Motor neuron (in vitro differentiated cells): ENCODE measurements around the gene KCNJ16. TPM values are rescaled to one million over a fixed set of nuclear protein-coding genes. Genes with fewer than 3 reads are reported as not detected.

ENCODE experiments used
- ATAC-seq, 8 experiments: fragments of 200-7000 bp; cut with Tn5 transposase; replicated peaks in 6 of 8; 2 replicates each; pipeline ENCODE4 v1.8.0; 2021; ENCODE audit warnings: mild to moderate bottlenecking in 8 of 8, moderate library complexity in 8 of 8
- H3K27ac ChIP-seq, 2 donors: fragments of 250-450 bp; sonication (Bioruptor Pico); 2 replicates each; pipeline ENCODE4 v1.9.0; 2021; ENCODE audit warnings: antibody characterized with exemption in 2 of 2, mild to moderate bottlenecking in 2 of 2, moderate library complexity in 1 of 2
- H3K4me1 ChIP-seq, 2 donors: fragments of 250-450 bp; sonication (Bioruptor Pico); replicated peaks in 1 of 2; 2 replicates each; pipeline ENCODE4 v1.6.1; 2021; ENCODE audit warnings: antibody characterized with exemption in 2 of 2, mild to moderate bottlenecking in 2 of 2, moderate library complexity in 1 of 2
- H3K4me3 ChIP-seq, 5 donors: fragments of 250-450 bp; sonication (Bioruptor Pico); 2 replicates each; pipeline ENCODE4 v1.9.0; 2021; ENCODE audit warnings: antibody characterized with exemption in 5 of 5, mild to moderate bottlenecking in 5 of 5, moderate library complexity in 4 of 5
- WGBS, 10 experiments: fragments of 450-650 bp; shearing (Covaris generic); methylation state at CpG; one replicate each; pipeline ENCODE4 v1.0.0; 2022; 5-methylcytosine and 5-hydroxymethylcytosine counted together
- in situ Hi-C, 9 experiments: fragments of 400-800 bp; cut with MboI; loops; one replicate each; pipeline ENCODE4 v1.15.0; 2021; ENCODE audit warnings: low sequenced_read_pairs in 9 of 9, low pct_unique_long_range_greater_than_20kb in 2 of 9; ENCODE audit not compliant: unreplicated experiment in 9 of 9
- total RNA-seq, 8 experiments: library from RNA; unstranded; fragments of 300-600 nt; gene quantifications; 2 replicates each; pipeline versions ENCODE4 v1.2.3 to v1.2.4, GENCODE V29; 2022

The KCNJ16 gene
- total RNA-seq, 8 experiments from 2014 or later: 0.10 to 6.4 (median 0.21) TPM; not detected in 1

GRCh38 chr17:70153210-70153609 lies 78.2 kb downstream of the KCNJ16 start:
- in situ Hi-C loops: loop anchor here in 4 of 9 experiments (25.0 kb wide), 5 partner anchors 409 to 791 kb away; no protein-coding TSS in a partner anchor
- Histone ChIP-seq H3K4me1 (no peaks in the 10 kb centered on the region), H3K27ac (no peak overlapping the region), H3K4me3 (no peak overlapping the region)
- WGBS, 10 experiments: 84 to 100% (median 96%) methylated on average over 2 to 3 of the region's 3 CpGs
- ATAC-seq: no peak

DNA sequence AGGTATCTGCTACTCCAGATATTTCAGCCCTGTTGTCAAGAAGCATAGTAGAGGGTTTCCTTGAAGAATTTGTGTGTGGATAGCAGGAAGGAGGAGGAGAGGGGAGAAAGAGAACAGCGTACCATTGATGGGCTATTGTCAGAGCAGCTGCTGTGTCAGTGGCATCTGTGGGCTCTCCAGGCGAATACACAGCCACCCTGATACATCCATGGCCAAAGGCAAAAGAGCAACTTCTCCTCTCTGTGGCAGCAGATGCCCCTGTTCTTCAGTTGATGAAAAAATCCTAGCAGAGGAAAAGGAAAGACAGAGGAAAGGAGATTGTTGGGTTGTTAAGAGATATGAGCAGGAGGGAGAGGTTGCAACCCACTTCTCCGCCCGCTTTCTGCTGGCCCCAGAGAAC lies 82.1 kb downstream of the KCNJ16 start:
- H3K4me1 ChIP-seq: peaks cover 0 to 11% of the 10 kb centered on the region in 2 donors
- no peak for ATAC-seq
- in situ Hi-C loops: loop anchor here in 4 of 9 experiments (25.0 kb wide), 5 partner anchors 405 to 795 kb away; no protein-coding TSS in a partner anchor
- no peak overlapping the region for H3K4me3 ChIP-seq
- WGBS, 10 experiments: 60 to 100% (median 100%) methylated on average over 1 to 4 of the region's 4 CpGs; no CpG with 5 or more reads in 3 of the 10 experiments
- H3K27ac ChIP-seq: no peak overlapping the region

DNA sequence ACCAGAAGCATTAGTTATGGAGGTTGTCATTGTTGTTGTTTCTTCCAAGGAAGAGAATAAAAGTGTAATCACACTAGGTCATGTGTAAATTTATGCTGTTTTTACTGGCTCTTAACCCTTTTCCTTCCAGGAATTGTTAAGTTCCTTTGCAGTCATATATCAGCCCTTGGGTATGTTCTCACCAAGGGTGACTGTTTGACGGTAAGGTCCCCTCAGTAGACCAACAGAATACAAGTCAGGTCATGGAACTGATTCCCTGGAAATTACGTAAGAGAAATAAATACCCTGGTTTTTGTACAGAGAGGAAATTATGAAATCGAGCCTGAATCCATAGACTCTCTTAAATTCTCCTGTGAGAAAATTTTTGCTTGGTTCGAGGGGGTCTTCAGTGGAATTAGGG lies 83.2 kb downstream of the KCNJ16 start:
- no peak for ATAC-seq
- no peak overlapping the region for H3K4me3 ChIP-seq
- no peak overlapping the region for H3K27ac ChIP-seq
- 26 to 100% (median 83%) methylated on average over 1 to 4 of the region's 4 CpGs for WGBS, 10 experiments
- in situ Hi-C loops: loop anchor here in 4 of 9 experiments (25.0 kb wide), 5 partner anchors 404 to 796 kb away; no protein-coding TSS in a partner anchor
- H3K4me1 ChIP-seq: peaks cover 0 to 11% of the 10 kb centered on the region in 2 donors

DNA sequence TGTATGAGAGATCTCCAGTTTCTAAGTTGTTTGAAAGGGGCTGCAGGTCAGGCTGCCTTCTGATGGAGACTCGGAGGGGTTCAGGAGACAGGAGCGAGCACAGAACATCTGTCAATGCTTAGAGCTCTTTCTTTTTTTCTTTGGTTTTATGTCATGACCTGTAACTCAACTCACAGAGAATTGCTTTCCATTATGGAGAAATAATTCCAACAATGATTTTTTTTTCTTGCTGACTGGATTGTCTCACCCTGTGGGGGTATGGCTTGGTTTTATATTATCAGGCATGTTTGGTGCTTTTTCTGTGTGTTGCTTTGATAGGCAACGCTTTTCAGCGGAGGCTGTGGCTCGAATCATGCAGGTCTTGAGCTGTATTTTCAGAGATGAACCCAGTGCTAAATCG lies 83.6 kb downstream of the KCNJ16 start:
- Histone ChIP-seq H3K27ac (no peak overlapping the region), H3K4me1 (peaks cover 0 to 11% of the 10 kb centered on the region in 2 donors), H3K4me3 (no peak overlapping the region)
- in situ Hi-C loops: loop anchor here in 4 of 9 experiments (25.0 kb wide), 5 partner anchors 404 to 796 kb away; no protein-coding TSS in a partner anchor
- ATAC-seq: peak in 3 of 8 experiments; percentile 33 to 47 (median 42)
- whole genome bisulfite sequencing, 10 experiments: 8 to 100% (median 66%) methylated on average over 1 to 6 of the region's 6 CpGs

DNA sequence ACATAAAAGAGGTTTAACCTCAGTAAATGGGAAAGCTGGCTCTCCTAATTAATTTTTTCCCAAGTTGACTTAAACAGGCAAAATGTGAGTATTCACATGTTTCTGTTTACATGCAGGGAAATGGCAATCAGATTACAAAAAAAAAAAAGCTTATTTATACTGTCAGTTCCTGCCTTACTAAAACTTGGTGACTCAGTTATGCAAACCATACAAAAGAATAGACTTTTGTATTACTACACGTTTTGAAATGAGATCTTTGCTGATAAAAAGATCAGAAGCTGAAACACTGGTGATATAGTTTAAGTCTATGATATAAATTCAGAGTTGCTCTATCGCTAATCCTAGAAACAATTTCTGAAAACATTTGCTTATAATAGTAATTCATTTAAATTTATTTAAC lies 85.0 kb downstream of the KCNJ16 start:
- no peak for ATAC-seq

DNA sequence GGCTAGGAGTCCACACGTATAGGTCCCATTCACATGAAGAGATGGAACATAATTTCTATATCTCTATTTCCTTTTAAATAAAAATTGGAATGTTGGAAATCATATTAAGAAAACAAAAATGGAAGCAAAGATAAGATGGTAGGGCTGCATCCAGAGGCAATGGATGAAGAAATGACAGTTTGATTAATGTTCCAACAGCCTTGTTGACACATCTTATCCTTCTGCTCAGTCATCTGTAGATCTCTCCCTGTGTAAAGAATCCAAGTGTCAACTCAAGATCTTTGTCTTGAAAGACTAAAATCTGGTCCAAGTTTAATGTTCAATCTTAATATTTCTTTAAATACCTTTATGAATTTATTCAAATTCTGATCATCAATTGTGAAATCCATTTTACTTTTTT lies 86.5 kb downstream of the KCNJ16 start:
- no peak for ATAC-seq
- Histone ChIP-seq H3K4me1 (peaks cover 0 to 11% of the 10 kb centered on the region in 2 donors), H3K27ac (no peak overlapping the region), H3K4me3 (no peak overlapping the region)
- in situ Hi-C loops: loop anchor here in 4 of 9 experiments (25.0 kb wide), 5 partner anchors 401 to 799 kb away; no protein-coding TSS in a partner anchor
- 17 to 100% (median 86%) methylated on average over 1 of the region's 1 CpG; no CpG with 5 or more reads in 3 of the 10 experiments for WGBS, 10 experiments

More for the DNA sequence above, 85.0 kb downstream of the KCNJ16 start:
- in situ Hi-C loops: loop anchor here in 4 of 9 experiments (25.0 kb wide), 5 partner anchors 402 to 798 kb away; no protein-coding TSS in a partner anchor
- H3K27ac ChIP-seq: no peak overlapping the region
- no peak overlapping the region for H3K4me3 ChIP-seq
- H3K4me1 ChIP-seq: peaks cover 0 to 11% of the 10 kb centered on the region in 2 donors
- 30 to 100% (median 61%) methylated on average over 1 to 2 of the region's 2 CpGs for WGBS, 10 experiments

GRCh38 chr17:70165383-70165782 lies 90.4 kb downstream of the KCNJ16 start:
- WGBS, 10 experiments: 37 to 96% (median 90%) methylated on average over 1 to 2 of the region's 2 CpGs
- H3K4me1 ChIP-seq: peaks cover 7 to 8% of the 10 kb centered on the region in 2 donors
- H3K27ac ChIP-seq: no peak overlapping the region
- no peak for ATAC-seq
- H3K4me3 ChIP-seq: no peak overlapping the region
- in situ Hi-C loops: loop anchor here in 4 of 9 experiments (25.0 kb wide), 5 partner anchors 397 to 803 kb away; no protein-coding TSS in a partner anchor

- Histone ChIP-seq H3K4me3 (no peak overlapping the region), H3K4me1 (peaks cover 15 to 19% of the 10 kb centered on the region in 2 donors), H3K27ac (no peak overlapping the region)
- no peak for ATAC-seq
- in situ Hi-C loops: loop anchor here in 4 of 9 experiments (25.0 kb wide), 5 partner anchors 396 to 804 kb away; no protein-coding TSS in a partner anchor
- 53 to 100% (median 94%) methylated on average over 2 to 4 of the region's 4 CpGs; no CpG with 5 or more reads in 3 of the 10 experiments for WGBS, 10 experiments
Observed at GRCh38 chr17:70166615-70167014, 91.6 kb downstream of the KCNJ16 start.

DNA sequence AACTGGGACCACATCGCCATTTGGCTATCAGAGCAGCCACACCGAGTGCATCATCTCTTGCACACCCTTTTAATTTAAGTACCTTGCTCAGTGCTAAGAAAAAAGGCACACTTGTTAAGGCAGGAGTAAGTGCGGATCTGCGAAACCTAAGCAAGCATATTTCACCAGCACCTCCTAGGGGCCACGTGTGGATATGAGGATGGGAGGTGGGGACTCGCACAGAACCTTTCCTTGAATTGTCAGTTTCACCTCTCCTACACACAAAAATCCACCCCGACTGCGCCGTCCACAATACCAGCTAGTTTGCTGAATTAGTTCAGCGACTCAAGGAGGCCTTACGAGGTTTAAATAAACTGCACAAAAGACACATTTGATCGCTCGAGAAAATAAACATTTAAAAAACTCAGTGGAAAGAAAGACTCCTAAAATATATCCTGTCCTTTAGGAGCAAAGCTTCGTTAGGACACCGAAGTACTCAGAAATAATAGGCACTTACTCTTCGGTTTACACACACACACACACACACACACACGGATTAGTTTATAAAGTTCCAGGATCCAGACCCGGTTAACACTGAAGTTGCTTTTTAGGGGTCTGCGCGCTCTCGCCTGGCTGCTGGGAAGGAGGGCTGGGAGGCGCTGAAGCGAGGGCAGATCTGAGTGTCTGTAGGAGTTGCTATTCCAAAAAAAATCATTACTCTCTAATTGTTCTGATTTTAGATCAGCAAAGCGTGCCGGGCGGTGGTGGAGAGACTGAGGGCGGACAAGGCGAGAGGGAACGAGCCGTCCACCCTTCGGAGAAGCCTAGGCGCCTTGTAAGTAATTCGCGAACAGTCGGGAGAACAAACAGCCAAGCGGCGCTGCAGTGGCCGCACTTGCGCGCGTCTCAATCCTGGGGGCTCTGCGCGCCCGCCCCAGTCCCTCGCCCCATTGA lies 93.3 kb downstream of the KCNJ16 start:
- WGBS, 10 experiments: 0 to 17% (median 4%) methylated on average over 2 to 23 of the region's 45 CpGs; no CpG with 5 or more reads in 1 of the 10 experiments
- Histone ChIP-seq H3K4me3 (peak overlapping the region; percentile 50 to 61 (median 55)), H3K4me1 (peaks cover 15 to 19% of the 10 kb centered on the region in 2 donors), H3K27ac (peak overlapping the region in 1 of 2 donors; percentile 18)
- ATAC-seq: peak; percentile 17 to 41 (median 32)
- in situ Hi-C loops: loop anchor here in 4 of 9 experiments (25.0 kb wide), 5 partner anchors 394 to 806 kb away; no protein-coding TSS in a partner anchor

- in situ Hi-C loops: loop anchor here in 4 of 9 experiments (25.0 kb wide), 5 partner anchors 393 to 807 kb away; no protein-coding TSS in a partner anchor
- Histone ChIP-seq H3K4me3 (peak within 1 kb of the TSS; percentile 50 to 61 (median 55)), H3K4me1 (peaks cover 15 to 19% of the 10 kb centered on the region in 2 donors), H3K27ac (peak within 1 kb of the TSS in 1 of 2 donors; percentile 18)
- 0% methylated on average over 5 to 13 of the region's 67 CpGs; no CpG with 5 or more reads in 8 of the 10 experiments for WGBS, 10 experiments
- ATAC-seq: peak; percentile 92 to 96 (median 94)
Observed at GRCh38 chr17:70168977-70169708, 94.1 kb downstream of the KCNJ16 start, which contains the start of gene KCNJ2. Gene KCNJ2 (plus strand): TSS chr17:70169532. CDS start chr17:70175040, 5,508 bp downstream.

DNA sequence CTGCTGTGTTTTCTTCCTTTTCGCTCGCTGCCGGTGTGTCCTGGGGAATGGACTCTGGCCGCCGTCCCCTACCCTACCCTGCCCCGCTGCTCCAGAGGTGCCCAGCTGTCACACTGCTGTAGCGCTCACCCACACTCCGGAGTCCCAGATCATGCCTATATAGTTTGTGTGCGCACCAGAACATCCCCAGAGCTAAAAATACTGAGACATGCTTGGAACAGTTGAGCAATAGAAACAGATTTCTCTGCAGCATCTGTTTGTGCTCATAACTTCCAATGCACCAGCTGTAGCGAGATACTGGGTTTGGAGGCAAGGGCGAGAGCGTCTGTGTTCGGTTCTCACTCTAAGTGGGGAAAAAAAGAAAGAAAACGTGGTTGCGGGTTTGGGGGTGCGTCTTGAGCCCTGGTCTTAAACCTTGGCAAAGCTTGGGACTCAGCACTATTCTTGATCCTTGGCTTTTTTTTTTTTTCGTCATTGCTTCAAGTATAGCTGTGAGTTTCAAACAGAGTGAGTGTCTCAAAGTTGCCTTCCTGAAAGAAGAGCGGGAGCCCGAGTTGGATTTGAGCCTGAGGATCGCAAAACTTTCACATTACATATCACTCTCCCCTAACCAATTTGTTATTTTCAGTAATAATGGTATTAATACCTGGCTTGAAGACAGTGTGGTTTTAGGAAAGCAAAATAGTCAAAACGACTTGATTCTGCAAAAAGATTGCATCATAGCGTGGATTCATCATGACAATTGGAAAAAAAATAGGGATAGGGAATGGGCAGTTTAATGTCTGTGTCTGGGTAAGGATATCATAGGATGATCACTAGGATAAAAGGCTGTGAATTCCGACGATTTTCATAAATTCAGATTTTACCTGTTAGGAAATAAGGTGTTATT lies 94.9 kb downstream of the KCNJ16 start:
- ATAC-seq: peak; percentile 24 to 62 (median 56)
- Histone ChIP-seq H3K27ac (no peak overlapping the region), H3K4me3 (peak overlapping the region; percentile 50 to 61 (median 55)), H3K4me1 (peaks cover 15 to 19% of the 10 kb centered on the region in 2 donors)
- in situ Hi-C loops: loop anchor here in 4 of 9 experiments (25.0 kb wide), 5 partner anchors 392 to 808 kb away; no protein-coding TSS in a partner anchor
- WGBS, 10 experiments: 0 to 24% (median 5%) methylated on average over 1 to 20 of the region's 24 CpGs
